ENCODE results near the gene MKI67. TPM values are rescaled to one million over a fixed set of nuclear protein-coding genes. Genes with fewer than 3 reads are reported as not detected.

MKI67 gene
- total RNA-seq, 2 donors from 2014 or later, result 2.0 to 2.9 TPM

DNA sequence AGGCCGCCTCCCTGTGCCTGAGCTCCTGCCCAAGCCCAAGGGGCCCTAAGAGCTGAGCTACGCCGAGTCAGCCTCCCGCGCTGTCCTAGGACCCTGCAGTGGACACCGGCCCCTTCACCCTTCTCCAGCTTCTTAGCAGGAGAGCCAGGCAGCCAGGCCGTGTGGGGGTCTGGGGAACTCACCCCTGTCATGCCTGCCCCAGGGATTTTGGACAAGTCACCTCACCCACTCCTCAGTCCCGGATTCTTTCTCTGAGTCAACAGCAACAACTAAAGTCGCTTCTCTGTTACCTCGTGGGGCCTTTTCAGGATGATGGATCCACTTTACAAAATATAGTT, 79.3 kb downstream of the MKI67 start:
- no peaks in the 10 kb centered on the region for H3K4me1 ChIP-seq (replicated peaks)
- intact Hi-C loops (cut with DNase I), result no loop called here
- H3K9me3 ChIP-seq, result no peaks in the 10 kb centered on the region
- TF ChIP-seq, protein P1, sequence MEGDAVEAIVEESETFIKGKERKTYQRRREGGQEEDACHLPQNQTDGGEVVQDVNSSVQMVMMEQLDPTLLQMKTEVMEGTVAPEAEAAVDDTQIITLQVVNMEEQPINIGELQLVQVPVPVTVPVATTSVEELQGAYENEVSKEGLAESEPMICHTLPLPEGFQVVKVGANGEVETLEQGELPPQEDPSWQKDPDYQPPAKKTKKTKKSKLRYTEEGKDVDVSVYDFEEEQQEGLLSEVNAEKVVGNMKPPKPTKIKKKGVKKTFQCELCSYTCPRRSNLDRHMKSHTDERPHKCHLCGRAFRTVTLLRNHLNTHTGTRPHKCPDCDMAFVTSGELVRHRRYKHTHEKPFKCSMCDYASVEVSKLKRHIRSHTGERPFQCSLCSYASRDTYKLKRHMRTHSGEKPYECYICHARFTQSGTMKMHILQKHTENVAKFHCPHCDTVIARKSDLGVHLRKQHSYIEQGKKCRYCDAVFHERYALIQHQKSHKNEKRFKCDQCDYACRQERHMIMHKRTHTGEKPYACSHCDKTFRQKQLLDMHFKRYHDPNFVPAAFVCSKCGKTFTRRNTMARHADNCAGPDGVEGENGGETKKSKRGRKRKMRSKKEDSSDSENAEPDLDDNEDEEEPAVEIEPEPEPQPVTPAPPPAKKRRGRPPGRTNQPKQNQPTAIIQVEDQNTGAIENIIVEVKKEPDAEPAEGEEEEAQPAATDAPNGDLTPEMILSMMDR (IDR thresholded peaks at IDR 0.05), result no peak
- TF ChIP-seq POLR2A (IDR thresholded peaks at IDR 0.05) (no peak), POLR2AphosphoS5 (IDR thresholded peaks at IDR 0.05) (no peak)
- no peak for DNase-seq (ENCODE audit: low spot score)
- WGBS, result 83% methylated on average over 10 of the region's 10 CpGs
- no peaks in the 10 kb centered on the region for H3K27me3 ChIP-seq (replicated peaks; ENCODE audit: insufficient read depth)
- no peaks in the 10 kb centered on the region for H3K36me3 ChIP-seq
- no peak overlapping the region for H3K4me3 ChIP-seq
- peak overlapping the region in 1 of 2 donors; percentile 15 for H3K27ac ChIP-seq

Other genes starting within 250 kb of the MKI67 start
- gene CLRN3, start 233.5 kb downstream of the MKI67 start, total RNA-seq, result not detected
- 10 to 100 TPM in 1 of 2 donors, 1 to 10 TPM in 1; 4.5 to 14.3 TPM for gene PTPRE, start 219.3 kb downstream of the MKI67 start, total RNA-seq